Smooth muscle cell of trachea (primary cell): ENCODE results near the gene VANGL1. TPM values are rescaled to one million over a fixed set of nuclear protein-coding genes. Genes with fewer than 3 reads are reported as not detected.

Source experiments
- total RNA-seq: library from RNA; depleted of rRNA; stranded (reverse); fragments of >200 nt; gene quantifications from 2 replicates; pipeline ENCODE4 v1.2.1, GENCODE V29; 2014

VANGL1 gene
- 9.5 and 11.9 TPM in 2 replicates for total RNA-seq

GRCh38 chr1:115641762-115642167 lies at the start of gene VANGL1:
Gene VANGL1 (plus strand): TSS chr1:115641970. CDS start chr1:115651414, 9,444 bp downstream.

Other genes with a start within 250 kb of the VANGL1 start
- under 0.01 TPM in 1 of 2 replicates, not detected in the other for gene CASQ2, start 126.7 kb downstream of the VANGL1 start, total RNA-seq
- not detected in 2 replicates for gene NHLH2, start 199.2 kb downstream of the VANGL1 start, total RNA-seq